Left hindlimb (tissue), 1 donor: Measurements from ENCODE around the gene GLRX.

ENCODE experiments used
- DNase-seq: peaks from one replicate; pipeline ENCODE4 v3.0.0-alpha.2; 2018

Gene GLRX

GRCh38 chr5:95808013-95808685 is 14.4 kb downstream of the GLRX start:
- DNase-seq = no peak

- no peak for DNase-seq
Observed at GRCh38 chr5:95806687-95807086, 15.8 kb downstream of the GLRX start.

GRCh38 chr5:95804736-95805539 is 17.6 kb downstream of the GLRX start:
- no peak for DNase-seq

GRCh38 chr5:95803271-95804148 is 19.0 kb downstream of the GLRX start:
- no peak for DNase-seq

- no peak for DNase-seq
Observed at GRCh38 chr5:95801961-95802360, 20.6 kb downstream of the GLRX start.

- DNase-seq = no peak
Observed at GRCh38 chr5:95801532-95801931, 21.0 kb downstream of the GLRX start.

GRCh38 chr5:95800553-95800952 is 22.0 kb downstream of the GLRX start:
- no peak for DNase-seq

- no peak for DNase-seq
Observed at GRCh38 chr5:95799191-95799835, 23.2 kb downstream of the GLRX start.

- no peak for DNase-seq
Observed at GRCh38 chr5:95798545-95798944, 24.0 kb downstream of the GLRX start.

- DNase-seq = no peak
Observed at GRCh38 chr5:95798048-95798447, 24.5 kb downstream of the GLRX start.

GRCh38 chr5:95797301-95797700 is 25.2 kb downstream of the GLRX start:
- no peak for DNase-seq

- DNase-seq = no peak
Observed at GRCh38 chr5:95794070-95794516, 28.4 kb downstream of the GLRX start.

GRCh38 chr5:95791751-95792150 is 30.8 kb downstream of the GLRX start:
- DNase-seq = no peak

- no peak for DNase-seq
Observed at GRCh38 chr5:95788493-95788892, 34.0 kb downstream of the GLRX start.

GRCh38 chr5:95786821-95787418 is 35.6 kb downstream of the GLRX start:
- no peak for DNase-seq

- no peak for DNase-seq
Observed at GRCh38 chr5:95784514-95785302, 37.8 kb downstream of the GLRX start.

- DNase-seq = no peak
Observed at GRCh38 chr5:95783661-95784060, 38.9 kb downstream of the GLRX start.

- DNase-seq = no peak
Observed at GRCh38 chr5:95782181-95782580, 40.3 kb downstream of the GLRX start.

GRCh38 chr5:95781101-95781583 is 41.4 kb downstream of the GLRX start:
- peak; percentile 73 for DNase-seq

GRCh38 chr5:95780597-95780996 is 41.9 kb downstream of the GLRX start:
- no peak for DNase-seq

GRCh38 chr5:95779611-95780010 is 42.9 kb downstream of the GLRX start:
- DNase-seq = no peak
